Cardiac muscle cell (in vitro differentiated cells and primary cell): ENCODE measurements around the gene ZNF280A. TPM values are rescaled to one million over a fixed set of nuclear protein-coding genes. Genes with fewer than 3 reads are reported as not detected.

Source experiments
- DNase-seq, 2 donors: peaks; one replicate each; pipeline versions ENCODE4 v3.0.0 to v3.0.0-alpha.2; 2010 to 2017; ENCODE audit warnings: low read depth in 1 of 2, low spot score in 1 of 2
- H3K27ac ChIP-seq: fragments of 200-600 bp; sonication (generic); 2 replicates; pipeline ENCODE4 v1.5.1; 2016
- H3K27me3 ChIP-seq: fragments of 200-600 bp; sonication (generic); 2 replicates; pipeline ENCODE4 v1.6.0; 2016; ENCODE audit warnings: control low read depth
- H3K36me3 ChIP-seq: fragments of 200-600 bp; sonication (generic); 2 replicates; pipeline ENCODE4 v1.5.1; 2016; ENCODE audit warnings: control low read depth
- H3K4me1 ChIP-seq: fragments of 200-600 bp; sonication (generic); 2 replicates; pipeline ENCODE4 v1.8.1; 2017; ENCODE audit warnings: low read depth, mild to moderate bottlenecking, mixed run types
- H3K4me3 ChIP-seq: fragments of 200-600 bp; sonication (generic); 2 replicates; pipeline ENCODE4 v1.5.1; 2016; ENCODE audit warnings: mild to moderate bottlenecking
- H3K9me3 ChIP-seq: fragments of 200-600 bp; sonication (generic); 2 replicates; pipeline ENCODE4 v1.5.1; 2017; ENCODE audit warnings: low read depth, mild to moderate bottlenecking, control low read depth
- CTCF ChIP-seq: IDR thresholded peaks from 2 replicates; pipeline ENCODE4 v1.5.1; 2012; ENCODE audit warnings: low read depth, mild to moderate bottlenecking, low read length
- polyA plus RNA-seq: library from polyadenylated mRNA; unstranded; fragments of >200 nt; fragmentation: Nextera tagmentation; extraction: Ambion mirVana; gene quantifications from 2 replicates; pipeline ENCODE4 v1.2.1, GENCODE V29; 2016
- total RNA-seq: library from RNA; depleted of rRNA; stranded (reverse); fragments of >200 nt; gene quantifications from 2 replicates; pipeline ENCODE4 v1.2.3, GENCODE V29; 2016

ZNF280A gene
- total and polyA plus RNA-seq, 2 experiments from 2014 or later, result not detected

GRCh38 chr22:22487869-22488597 is 32.0 kb downstream of the ZNF280A start:
- H3K4me1 ChIP-seq, result no peaks in the 10 kb centered on the region
- peaks cover 7% of the 10 kb centered on the region for H3K36me3 ChIP-seq
- H3K4me3 ChIP-seq, result no peak overlapping the region
- TF ChIP-seq CTCF, result no peak
- H3K9me3 ChIP-seq, result no peaks in the 10 kb centered on the region
- H3K27ac ChIP-seq, result no peak overlapping the region
- no peak for DNase-seq
- H3K27me3 ChIP-seq, result no peaks in the 10 kb centered on the region

DNA sequence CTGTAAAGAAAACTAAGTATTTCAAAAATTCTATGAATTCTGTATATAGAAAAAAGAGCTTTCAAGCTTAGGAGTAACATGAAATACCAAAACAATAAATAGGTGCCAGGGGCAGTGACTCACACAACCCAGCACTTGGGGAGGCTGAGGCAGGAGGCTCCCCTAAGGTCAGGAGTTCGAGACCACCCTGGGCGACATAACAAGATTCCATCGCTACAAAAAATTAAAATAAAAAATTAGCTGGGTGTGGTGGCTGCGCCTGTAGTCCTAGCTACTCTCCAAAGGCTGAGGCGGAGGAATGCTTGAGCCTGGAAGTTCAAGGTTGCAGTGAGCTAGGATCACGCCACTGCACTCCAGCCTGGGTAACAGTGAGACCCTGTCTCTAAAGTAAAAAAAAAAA is 33.0 kb downstream of the ZNF280A start:
- no peaks in the 10 kb centered on the region for H3K27me3 ChIP-seq
- peaks cover 5% of the 10 kb centered on the region for H3K36me3 ChIP-seq
- no peak for TF ChIP-seq CTCF

DNA sequence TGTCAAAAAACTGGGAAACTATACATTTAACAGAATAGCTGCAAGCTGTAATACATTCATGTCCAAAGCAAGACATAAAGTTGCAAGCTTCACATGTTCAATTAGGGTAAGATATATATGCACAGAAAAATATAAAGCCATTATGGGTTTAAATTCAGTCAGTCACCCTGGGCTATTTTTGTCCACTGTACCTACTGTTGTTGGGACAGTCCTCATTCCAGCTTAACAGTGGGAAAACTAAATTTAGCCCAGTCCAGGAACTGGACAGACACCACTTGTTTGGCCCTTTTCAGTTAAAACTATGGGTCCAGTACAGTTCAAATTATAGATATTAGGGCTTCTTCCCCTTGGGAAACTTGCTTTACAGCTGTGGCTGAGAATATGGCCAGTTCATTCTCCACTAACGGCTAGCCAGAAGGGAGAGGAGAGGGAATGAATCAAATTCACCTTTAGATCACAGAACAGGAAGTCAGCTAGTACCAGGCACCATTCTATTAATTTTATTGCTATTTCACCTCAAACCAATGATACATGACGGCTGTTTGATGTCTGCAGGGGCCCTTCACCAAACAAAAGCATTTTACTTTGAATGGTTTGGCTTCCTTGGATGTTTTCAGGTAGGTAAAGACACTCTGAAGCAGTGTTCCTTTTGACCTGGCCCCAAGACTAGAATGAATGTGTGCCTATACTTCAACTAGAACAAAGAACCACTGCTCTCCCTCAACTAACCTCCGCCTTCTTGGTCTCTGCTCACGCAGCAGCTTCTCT is 33.8 kb downstream of the ZNF280A start:
- peak overlapping the region; percentile 48 for H3K27ac ChIP-seq
- DNase-seq, result no peak
- H3K27me3 ChIP-seq, result no peaks in the 10 kb centered on the region
- no peaks in the 10 kb centered on the region for H3K4me1 ChIP-seq
- no peaks in the 10 kb centered on the region for H3K9me3 ChIP-seq
- no peaks in the 10 kb centered on the region for H3K36me3 ChIP-seq
- TF ChIP-seq CTCF, result no peak
- no peak overlapping the region for H3K4me3 ChIP-seq

More for the DNA sequence above, 33.0 kb downstream of the ZNF280A start:
- no peak for DNase-seq
- Histone ChIP-seq H3K4me3 (no peak overlapping the region), H3K9me3 (no peaks in the 10 kb centered on the region), H3K27ac (no peak overlapping the region), H3K4me1 (no peaks in the 10 kb centered on the region)

DNA sequence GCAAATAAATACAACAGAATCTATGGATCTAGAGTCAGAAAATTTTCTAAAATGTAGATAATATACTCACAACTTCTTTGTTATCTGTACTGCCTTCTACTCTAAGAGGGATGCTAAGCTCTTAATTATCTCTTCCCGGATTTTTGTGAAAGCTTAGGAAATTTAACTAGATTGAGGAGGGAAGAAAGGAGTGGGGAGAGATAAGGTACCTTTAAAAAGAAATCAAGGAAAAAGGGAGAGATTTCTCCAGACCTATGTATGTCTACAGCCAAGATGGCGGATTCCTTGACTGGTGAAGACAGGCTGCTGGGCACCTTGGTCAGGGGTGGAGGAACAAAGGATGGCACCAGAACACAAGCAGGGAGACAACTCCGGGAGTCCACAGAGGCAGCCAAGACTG is 34.5 kb downstream of the ZNF280A start:
- Histone ChIP-seq H3K4me3 (no peak overlapping the region), H3K36me3 (no peaks in the 10 kb centered on the region), H3K9me3 (no peaks in the 10 kb centered on the region), H3K27me3 (no peaks in the 10 kb centered on the region), H3K4me1 (no peaks in the 10 kb centered on the region), H3K27ac (no peak overlapping the region)
- TF ChIP-seq CTCF, result no peak
- no peak for DNase-seq

DNA sequence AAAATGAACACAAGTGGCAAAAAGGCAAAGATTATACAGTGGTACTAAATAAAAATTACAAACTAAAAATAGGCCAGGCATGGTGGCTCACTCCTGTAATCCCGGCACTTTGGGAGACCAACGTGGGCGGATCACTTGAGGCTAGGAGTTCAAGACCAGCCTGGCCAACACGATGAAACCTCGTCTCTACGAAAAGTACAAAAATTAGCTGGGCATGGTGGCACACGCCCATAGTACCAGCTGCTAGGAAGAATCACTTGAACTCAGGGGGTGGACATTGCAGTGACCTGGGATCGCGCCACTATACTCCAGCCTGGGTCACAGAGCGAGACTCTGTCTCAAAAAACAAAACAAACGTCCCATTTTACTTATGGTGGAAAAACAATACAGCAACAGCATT is 36.0 kb downstream of the ZNF280A start:
- no peak for DNase-seq
- TF ChIP-seq CTCF, result no peak
- Histone ChIP-seq H3K4me1 (no peaks in the 10 kb centered on the region), H3K36me3 (no peaks in the 10 kb centered on the region), H3K4me3 (no peak overlapping the region), H3K27me3 (no peaks in the 10 kb centered on the region), H3K9me3 (no peaks in the 10 kb centered on the region), H3K27ac (no peak overlapping the region)
